ENCODE results near the gene ARGLU1.
A peak's percentile ranks its signal among the peaks of the same experiment; 100 is the strongest.

ARGLU1 gene, protein sequence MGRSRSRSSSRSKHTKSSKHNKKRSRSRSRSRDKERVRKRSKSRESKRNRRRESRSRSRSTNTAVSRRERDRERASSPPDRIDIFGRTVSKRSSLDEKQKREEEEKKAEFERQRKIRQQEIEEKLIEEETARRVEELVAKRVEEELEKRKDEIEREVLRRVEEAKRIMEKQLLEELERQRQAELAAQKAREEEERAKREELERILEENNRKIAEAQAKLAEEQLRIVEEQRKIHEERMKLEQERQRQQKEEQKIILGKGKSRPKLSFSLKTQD

GRCh38 chr13:106567474-106568298 is at the start of gene ARGLU1:
Gene ARGLU1 (minus strand): TSS chr13:106568137. CDS start chr13:106567919, 218 bp downstream.
- CTCF ChIA-PET = interaction anchor here (1.6 to 2.0 kb wide), 2 partner anchors 52 to 54 kb away, joined by 5 read pairs; no protein-coding TSS in a partner anchor
- no peak for TF ChIP-seq CTCF (IDR thresholded peaks at IDR 0.05; ENCODE audit: insufficient read depth, low read length, missing control alignments)
- DNase-seq (ENCODE audit: low read depth, low spot score) = peak; percentile 29
- H3K4me3 ChIP-seq (ENCODE audit: low read depth, low read length) = peak within 1 kb of the TSS; percentile 87
- POLR2A ChIA-PET = interaction anchor here (0.9 to 3.0 kb wide), 2 partner anchors 26 to 33 kb away, joined by 3 to 19 read pairs; partner anchors contain the start of gene EFNB2

DNA sequence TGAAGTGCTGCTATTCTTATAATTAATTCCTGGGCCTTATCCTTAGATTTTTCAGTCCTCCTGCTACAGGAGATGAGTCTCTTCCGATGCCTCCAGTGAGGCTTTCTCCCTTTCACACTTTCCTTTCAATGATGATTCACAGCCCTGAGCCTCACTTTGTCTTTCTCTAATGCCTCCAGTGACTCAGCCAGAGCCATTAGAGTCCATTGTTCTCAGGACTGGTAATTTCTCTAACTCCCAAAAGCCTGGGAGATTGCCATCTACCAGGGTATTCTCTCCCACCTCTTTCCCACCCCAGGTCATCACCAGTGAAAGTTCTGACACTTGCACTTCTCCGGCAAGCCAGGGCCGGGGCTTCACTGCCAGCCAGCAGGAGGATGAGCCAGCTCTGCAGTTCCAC is 49.6 kb upstream of the ARGLU1 start:
- ChIA-PET CTCF (interaction anchor here (1.0 kb wide), 1 partner anchor 10 kb away, joined by 5 read pairs; no protein-coding TSS in a partner anchor), POLR2A (no interaction called here)
- no peak for DNase-seq (ENCODE audit: low read depth, low spot score)
- H3K4me3 ChIP-seq (ENCODE audit: low read depth, low read length) = no peak overlapping the region
- TF ChIP-seq CTCF (IDR thresholded peaks at IDR 0.05; ENCODE audit: insufficient read depth, low read length, missing control alignments) = no peak

- TF ChIP-seq CTCF (IDR thresholded peaks at IDR 0.05; ENCODE audit: insufficient read depth, low read length, missing control alignments) = no peak
- no peak for DNase-seq (ENCODE audit: low read depth, low spot score)
- no peak overlapping the region for H3K4me3 ChIP-seq (ENCODE audit: low read depth, low read length)
- POLR2A ChIA-PET = no interaction called here
- CTCF ChIA-PET = interaction anchor here (1.0 kb wide), 1 partner anchor 10 kb away, joined by 5 read pairs; no protein-coding TSS in a partner anchor
These were observed 48.8 kb upstream of the ARGLU1 start for GRCh38 chr13:106616729-106617128.

DNA sequence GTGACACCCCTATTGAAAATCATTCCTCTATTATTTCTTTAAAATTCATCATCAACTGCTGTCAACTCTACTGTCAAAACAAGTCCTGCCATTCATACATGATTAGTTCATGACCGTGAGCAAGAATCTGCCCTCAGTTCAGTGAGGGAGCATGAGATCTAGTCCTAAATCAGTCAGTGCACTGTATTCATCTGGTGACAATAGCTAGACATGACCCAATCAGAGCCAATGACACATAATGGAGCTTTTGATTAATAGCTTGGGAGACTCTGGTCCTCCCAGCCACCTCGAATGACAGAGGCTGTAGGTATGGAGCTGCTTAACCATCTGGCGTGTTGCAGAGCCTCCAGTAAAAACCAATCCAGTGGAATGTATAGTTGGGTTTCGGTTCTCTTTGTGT is 46.9 kb upstream of the ARGLU1 start:
- ChIA-PET POLR2A (no interaction called here), CTCF (no interaction called here)
- no peak overlapping the region for H3K4me3 ChIP-seq (ENCODE audit: low read depth, low read length)
- TF ChIP-seq CTCF (IDR thresholded peaks at IDR 0.05; ENCODE audit: insufficient read depth, low read length, missing control alignments) = no peak
- no peak for DNase-seq (ENCODE audit: low read depth, low spot score)

DNA sequence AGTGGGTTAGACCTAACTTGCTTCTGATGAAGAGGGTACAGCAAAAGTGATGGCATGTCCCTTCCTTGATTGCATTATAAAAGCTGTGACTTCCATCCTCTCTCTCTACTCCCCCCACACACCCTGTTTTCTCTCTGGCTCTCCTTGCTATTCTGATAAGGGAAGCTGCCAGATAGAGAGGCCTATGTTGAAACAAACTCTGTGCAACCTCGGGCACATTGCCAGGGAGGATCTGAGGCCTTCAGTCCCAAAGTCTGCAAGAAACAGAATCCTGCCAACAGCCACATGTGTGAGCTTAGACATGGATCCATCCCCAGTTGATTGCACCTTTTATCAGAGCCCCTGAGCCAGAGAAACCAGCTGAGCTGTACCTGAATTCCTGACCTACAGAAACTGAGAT is 44.8 kb upstream of the ARGLU1 start:
- POLR2A ChIA-PET = no interaction called here

More for the DNA sequence above, 44.8 kb upstream of the ARGLU1 start:
- no peak for TF ChIP-seq CTCF (IDR thresholded peaks at IDR 0.05; ENCODE audit: insufficient read depth, low read length, missing control alignments)
- DNase-seq (ENCODE audit: low read depth, low spot score) = no peak
- no peak overlapping the region for H3K4me3 ChIP-seq (ENCODE audit: low read depth, low read length)
- CTCF ChIA-PET = no interaction called here

All from AG04449 (cell line).